ENCODE data around the gene HSPA1A.

The HSPA1A gene

GRCh38 chr6:31815025-31815838, at the start of gene HSPA1A, which contains the start of gene HSPA1L:
HSPA1A (plus strand) TSS chr6:31815543; CDS start chr6:31815757, 214 bp downstream.
HSPA1L (minus strand) TSS chr6:31815283; CDS start chr6:31811972, 3,311 bp downstream.
- DNase-seq, result peak; percentile 92

DNA sequence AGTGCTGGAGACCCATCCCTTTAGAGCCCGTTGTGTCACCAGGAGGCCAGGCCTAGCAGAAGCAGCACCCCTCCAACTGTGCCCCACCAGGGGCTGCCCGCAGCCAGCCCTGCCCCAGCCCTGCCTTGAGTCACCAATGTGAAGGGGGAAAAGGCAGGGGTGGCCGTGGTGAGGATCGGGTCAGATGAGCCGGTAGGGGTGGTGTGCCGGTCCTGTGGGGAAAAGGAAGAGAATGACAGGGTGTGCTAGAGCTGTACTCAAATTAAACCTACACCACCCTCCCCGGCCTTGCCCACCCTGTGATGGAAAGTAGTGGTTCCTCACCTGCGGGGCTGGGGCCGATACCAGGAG, 49.8 kb upstream of the HSPA1A start:
- no peak for DNase-seq

- no peak for DNase-seq
These were observed 49.2 kb upstream of the HSPA1A start for GRCh38 chr6:31765910-31766794.

DNA sequence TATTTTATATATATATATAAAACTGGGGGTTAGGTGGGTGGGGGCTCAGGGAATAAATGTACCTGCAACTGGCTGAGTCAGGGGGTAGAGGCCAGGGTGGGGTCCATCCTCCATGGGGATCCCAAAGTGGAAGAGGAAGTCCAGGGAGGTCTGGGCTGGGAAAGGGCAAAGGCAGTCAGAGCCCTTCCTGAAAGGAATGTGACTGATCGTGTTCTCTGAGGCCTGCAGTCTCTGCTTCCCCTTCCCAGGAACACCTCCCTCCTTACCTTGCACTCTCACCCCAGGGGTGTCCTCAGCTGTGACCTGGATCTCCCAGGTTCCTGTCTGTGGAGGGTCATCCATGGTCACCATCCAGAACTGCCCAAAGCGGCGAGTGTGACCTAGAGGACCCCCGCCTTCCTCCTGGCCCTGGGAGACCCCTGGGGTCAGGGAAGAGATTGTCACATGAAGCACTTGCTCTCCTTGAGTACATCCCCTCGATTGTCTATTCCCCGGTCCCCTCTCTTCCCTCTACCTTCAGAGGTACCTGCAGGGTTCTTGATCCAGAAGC, 48.2 kb upstream of the HSPA1A start:
- no peak for DNase-seq

- DNase-seq, result no peak
These were observed 46.7 kb upstream of the HSPA1A start for GRCh38 chr6:31768363-31769257.

DNA sequence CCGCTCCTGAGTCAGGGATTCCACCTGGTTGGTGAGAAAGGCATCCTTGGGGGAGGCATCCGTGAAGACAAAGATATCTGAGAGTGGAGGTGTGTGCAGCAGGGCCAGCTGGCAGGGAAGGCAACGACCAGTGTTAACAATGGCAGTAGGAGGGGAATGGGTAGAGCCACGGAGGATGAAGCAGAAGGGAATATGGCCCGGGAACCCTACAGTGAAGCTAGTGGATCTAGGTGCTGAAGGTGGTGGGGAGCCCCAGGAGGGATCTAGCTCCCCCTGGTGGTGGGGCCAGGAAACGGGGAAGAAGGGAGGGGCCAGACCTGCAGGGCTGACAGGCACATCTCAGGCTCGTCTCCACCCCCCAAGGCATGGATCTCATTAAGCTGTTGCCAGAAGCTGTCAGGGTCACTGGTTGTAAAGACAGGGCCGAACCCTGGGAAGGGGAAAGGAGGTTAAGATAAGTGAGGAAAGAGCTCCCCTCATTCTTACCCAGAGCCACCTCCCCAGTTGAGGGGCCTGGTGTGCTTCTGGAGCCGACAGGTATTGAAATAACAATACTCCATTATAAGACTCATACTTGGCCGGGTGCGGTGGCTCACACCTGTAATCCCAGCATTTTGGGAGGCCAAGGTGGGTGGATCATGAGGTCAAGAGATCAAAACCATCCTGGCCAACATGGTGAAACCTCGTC, 45.5 kb upstream of the HSPA1A start:
- DNase-seq, result no peak

DNA sequence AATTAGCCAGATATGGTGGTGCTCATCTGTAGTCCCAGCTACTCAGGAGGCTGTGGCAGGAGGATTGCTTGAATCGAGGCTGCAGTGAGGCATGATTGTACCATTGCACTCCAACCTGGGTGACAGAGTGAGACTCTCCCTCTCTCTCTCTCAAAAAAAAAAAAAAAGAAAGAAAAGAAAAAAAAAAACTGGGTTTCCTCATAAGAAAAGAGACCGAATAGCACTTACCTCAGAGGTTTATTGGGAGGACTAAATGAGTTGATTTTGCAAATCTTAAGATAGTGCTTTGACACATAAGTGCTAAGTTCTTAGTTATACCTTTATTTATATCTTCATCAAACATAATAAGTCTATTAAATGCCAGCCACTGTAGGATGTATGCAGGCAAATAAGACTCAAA, 44.5 kb upstream of the HSPA1A start:
- DNase-seq, result no peak

- no peak for DNase-seq
These were observed 43.4 kb upstream of the HSPA1A start for GRCh38 chr6:31771992-31772358.

DNA sequence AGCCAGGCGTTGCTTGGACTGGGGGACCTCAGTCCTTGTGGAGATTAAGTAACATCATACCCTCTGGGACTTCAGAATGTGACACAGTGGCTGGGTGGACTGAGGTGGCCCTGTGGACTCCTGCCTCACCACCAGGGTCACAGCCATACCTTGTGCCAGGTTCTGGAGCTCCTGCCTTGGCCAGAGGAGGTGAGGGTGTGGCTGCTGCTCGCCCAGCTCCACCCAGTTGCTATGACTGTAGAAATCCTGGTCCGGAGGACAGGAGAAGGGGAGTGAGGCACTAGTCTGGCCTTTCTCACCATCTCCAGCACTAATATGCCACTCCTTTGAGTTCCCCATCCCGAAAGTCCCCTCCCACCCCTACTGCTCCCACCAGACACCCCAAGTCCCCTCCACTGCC, 40.2 kb upstream of the HSPA1A start:
- no peak for DNase-seq

- DNase-seq, result no peak
These were observed 39.5 kb upstream of the HSPA1A start for GRCh38 chr6:31775633-31776484.

- DNase-seq, result peak; percentile 73
These were observed 38.8 kb upstream of the HSPA1A start for GRCh38 chr6:31776485-31776988.

- peak; percentile 73 for DNase-seq
These were observed 38.2 kb upstream of the HSPA1A start, which contains the start of gene VWA7 for GRCh38 chr6:31776989-31777666. VWA7 (minus strand) TSS chr6:31777328; CDS start chr6:31776779, 549 bp downstream.

DNA sequence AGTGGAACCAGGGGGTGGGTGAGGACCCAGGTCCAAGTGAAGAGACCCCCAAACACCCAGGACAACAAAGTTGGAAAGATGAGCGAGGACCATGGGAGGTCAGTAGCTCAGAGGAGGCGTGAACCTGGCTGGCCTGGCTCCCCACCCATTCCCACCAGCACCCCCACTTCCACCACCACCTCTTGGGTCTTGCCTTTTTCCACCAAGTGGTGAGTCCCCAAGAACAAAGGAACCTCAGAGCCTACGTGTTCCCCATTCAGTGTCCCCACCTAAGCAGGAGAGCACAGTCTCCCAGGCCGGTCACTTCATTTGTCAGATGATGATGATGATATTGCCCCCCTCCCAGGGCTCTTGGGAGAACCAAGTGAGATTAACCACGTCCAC, 37.7 kb upstream of the HSPA1A start:
- DNase-seq, result no peak

- DNase-seq, result no peak
These were observed 37.1 kb upstream of the HSPA1A start for GRCh38 chr6:31778193-31778592.

DNA sequence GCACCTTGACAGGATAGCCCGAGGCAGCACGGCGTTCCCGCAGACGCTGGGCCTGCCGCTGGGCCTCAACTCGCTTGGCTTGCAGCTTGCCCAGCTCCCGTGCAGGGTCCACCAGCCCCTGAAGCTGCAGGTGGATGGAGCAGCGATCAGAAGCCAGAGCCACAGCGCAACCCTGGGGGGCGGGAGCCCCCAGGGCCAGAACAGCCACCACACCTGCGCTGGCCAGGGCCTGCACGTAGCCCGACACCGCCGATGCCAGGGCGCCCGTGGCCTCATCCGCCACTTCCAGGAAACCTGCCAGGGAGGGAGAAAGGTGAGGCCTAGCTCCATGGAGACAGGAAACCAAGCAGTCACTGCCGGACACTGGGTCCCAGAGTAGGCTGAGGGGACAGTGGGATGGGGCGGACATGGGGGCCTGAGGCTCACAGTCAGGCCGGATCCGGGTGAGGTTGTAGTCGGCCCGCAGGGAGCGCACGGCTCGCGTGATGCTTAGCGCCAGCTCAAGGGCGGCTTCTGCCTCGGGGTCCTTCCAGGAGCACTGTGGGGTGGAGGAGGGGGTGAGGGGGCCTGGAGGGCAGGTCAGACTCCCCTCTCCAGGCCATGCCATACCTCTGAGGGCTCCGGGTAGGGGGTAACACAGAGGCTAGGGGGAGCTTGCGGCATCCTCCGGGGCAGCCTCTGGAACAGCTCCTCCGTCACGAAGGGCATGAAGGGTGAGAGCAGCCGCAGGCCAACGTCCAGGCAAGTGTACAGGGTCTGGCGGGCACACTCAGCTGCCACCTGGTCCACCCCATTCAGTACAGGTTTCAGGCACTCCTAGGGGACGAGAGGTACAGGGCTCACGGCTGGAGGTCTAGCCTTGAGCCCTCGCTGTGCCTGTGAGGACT, 36.1 kb upstream of the HSPA1A start:
- no peak for DNase-seq

DNA sequence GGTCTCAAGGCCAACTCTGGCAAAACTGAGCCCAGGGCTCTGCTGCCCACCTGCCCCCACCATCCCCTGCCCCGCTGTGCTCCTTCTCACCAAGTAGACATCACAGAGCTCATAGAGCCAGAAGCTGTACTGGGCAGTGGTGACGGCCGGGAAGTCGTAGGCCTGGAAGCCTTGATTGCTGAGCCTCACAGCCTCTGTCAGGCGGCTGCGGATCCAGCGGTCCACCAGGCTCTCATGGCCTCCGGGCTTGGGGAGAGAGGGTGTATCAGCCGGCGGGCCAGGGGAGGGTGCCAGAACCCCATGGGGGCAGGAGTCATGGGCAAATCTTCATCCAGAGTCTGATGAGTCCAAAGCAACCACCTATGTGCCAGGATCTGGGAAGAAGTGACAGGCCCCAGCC, 35.4 kb upstream of the HSPA1A start:
- DNase-seq, result no peak

DNA sequence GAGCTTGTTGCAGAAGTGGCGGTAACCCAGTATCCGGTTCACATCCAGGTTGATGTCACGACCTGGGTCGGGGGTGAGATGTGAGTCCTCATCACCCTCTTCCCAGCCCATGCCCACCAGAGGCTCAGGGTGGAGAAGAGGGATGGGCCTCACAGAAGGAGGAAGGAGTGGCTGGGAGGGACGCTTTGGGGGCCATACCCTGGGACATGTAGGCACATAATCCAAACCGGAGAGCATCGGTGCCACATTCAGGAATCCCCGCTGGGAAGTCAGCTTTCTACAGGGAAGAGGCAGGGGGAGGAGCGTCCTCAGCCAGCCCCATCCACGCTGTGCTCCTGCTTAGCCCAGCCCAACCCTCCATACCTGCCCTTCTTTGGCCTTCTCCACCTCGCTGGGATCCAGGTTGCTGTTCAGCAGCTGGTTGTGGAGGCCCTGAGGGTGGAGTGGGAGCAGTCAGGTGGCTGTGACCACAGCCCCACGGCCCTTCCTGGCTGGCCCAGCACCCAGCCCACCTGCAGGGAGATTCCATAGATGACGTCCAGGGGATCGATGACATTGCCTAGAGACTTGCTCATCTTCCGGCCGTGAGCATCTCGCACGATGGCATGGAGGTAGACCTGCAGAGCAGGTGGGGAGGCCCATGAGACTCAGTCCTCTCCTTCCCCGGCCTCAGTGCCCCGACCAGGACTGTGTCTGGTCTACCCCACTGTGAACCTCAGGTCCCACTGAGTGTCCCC, 34.7 kb upstream of the HSPA1A start:
- DNase-seq, result no peak
